BLaER1 treated with 17β-estradiol and CSF1 and Interleukin-3, amounts not matched to agents 10 nM and 100 nM (cell line): ENCODE results near the gene SEMA6B.
"Not testable (repeated sequence)": the region's sequence is repeated elsewhere in the genome, so short reads cannot be mapped to it uniquely, and the experiment has no call there.

ENCODE experiments used
- H3K27ac ChIP-seq, 11 experiments: shearing (Covaris generic); formaldehyde crosslinking; 2 replicates each; pipeline ENCODE4 v1.8.1; 2022
- H3K27me3 ChIP-seq, 11 experiments: shearing (Covaris generic); formaldehyde crosslinking; 2 replicates each; pipeline ENCODE4 v1.8.1; 2022
- H3K36me3 ChIP-seq, 11 experiments: shearing (Covaris generic); formaldehyde crosslinking; 2 replicates each; pipeline ENCODE4 v1.8.1; 2022
- H3K4me1 ChIP-seq, 10 experiments: shearing (Covaris generic); formaldehyde crosslinking; 2 replicates each; pipeline ENCODE4 v1.8.1; 2022
- H3K4me2 ChIP-seq, 11 experiments: shearing (Covaris generic); formaldehyde crosslinking; 2 replicates each; pipeline ENCODE4 v1.8.1; 2022
- H3K4me3 ChIP-seq, 10 experiments: shearing (Covaris generic); formaldehyde crosslinking; 2 replicates each; pipeline ENCODE4 v1.8.1; 2022
- H3K9ac ChIP-seq, 11 experiments: shearing (Covaris generic); formaldehyde crosslinking; 2 replicates each; pipeline ENCODE4 v1.8.1; 2022
- H3K9me3 ChIP-seq, 11 experiments: shearing (Covaris generic); formaldehyde crosslinking; replicated peaks in 1 of 11; 2 replicates each; pipeline ENCODE4 v1.8.1; 2022
- H4K20me1 ChIP-seq, 11 experiments: shearing (Covaris generic); formaldehyde crosslinking; 2 replicates each; pipeline ENCODE4 v1.8.1; 2022
- Cebpa-rat ChIP-seq, 11 experiments: shearing (Covaris generic); IDR thresholded peaks; 2 replicates each; pipeline ENCODE4 v1.8.1; 2022

Gene SEMA6B

DNA sequence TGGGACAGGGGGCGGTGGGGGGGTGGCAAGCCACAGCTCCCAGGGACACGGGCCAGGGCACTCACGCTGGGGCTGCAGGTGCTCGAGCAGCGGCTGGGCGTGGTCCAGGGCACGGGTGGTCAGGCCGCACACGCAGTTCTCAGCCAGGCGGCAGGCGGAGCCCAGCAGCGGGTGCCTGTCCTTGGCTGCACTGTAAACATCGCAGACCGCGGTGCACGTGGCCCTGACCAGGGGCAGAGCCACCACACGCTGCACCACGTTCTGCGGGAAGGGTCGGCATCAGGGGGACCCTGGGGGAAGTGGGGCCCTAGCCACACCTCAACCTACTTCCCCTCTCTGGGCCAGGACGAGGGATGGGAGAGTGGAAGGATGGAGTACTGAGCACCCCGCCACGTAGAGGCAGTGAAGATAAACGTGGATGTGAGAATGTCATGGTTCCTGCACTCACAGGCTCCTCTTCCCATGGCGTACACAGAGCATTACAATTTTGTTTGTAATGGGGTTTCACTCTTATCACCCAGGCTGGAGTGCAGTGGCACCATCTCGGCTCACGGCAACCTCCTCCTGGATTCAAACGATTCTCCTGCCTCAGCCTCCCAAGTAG lies 27.8 kb downstream of the SEMA6B start:
- H4K20me1 ChIP-seq = no peaks in the 10 kb centered on the region
- no peaks in the 10 kb centered on the region for H3K36me3 ChIP-seq
- no peak overlapping the region for H3K27ac ChIP-seq
- H3K4me2 ChIP-seq = peak overlapping the region in 7 of 11 experiments; percentile 12 to 40 (median 21); a peak in 7 of 22 replicates
- no peak overlapping the region; a peak in 1 of 22 replicates for H3K9ac ChIP-seq
- TF ChIP-seq Cebpa-rat (IDR thresholded peaks at IDR 0.05) = no peak
- peaks cover 0 to 27% (median 24%) of the 10 kb centered on the region in 10 experiments; a peak in 15 of 20 replicates for H3K4me1 ChIP-seq
- H3K4me3 ChIP-seq = no peak overlapping the region
- peaks cover 0 to 14% (median 0%) of the 10 kb centered on the region in 11 experiments; a peak in 6 of 22 replicates for H3K27me3 ChIP-seq
- no peaks in the 10 kb centered on the region for H3K9me3 ChIP-seq

DNA sequence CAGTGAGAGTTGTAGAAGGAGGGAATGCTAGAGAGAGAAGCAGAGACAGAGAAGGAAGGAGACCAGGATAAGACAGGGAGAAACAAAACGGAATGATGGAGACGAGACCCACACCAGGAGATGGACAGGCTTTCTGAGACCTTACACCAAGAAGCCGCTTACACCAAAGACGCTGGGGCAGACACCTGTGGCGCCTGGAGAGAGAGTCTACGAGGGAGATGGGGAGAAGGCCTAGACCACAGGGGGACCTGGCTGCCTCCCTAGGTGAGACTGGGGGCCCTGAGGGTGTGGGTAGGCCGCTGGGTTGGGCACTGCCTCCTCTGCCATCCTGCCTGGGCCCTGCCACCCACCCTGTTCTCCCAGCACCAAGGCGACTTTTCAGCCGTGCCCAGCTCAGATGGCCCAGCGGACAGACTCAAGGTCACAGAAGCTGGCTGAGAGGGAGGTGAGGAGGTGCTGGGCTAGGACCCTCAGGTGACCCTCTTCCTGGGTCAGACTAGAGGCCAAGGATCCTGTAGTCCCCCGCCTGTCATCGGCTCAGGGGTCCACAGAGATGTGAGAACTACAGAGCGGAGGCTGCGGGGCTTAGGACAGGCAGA lies 29.5 kb downstream of the SEMA6B start:
- Histone ChIP-seq H3K4me1 (peaks cover 0 to 21% (median 12%) of the 10 kb centered on the region in 10 experiments; a peak in 13 of 20 replicates), H4K20me1 (no peaks in the 10 kb centered on the region)

DNA sequence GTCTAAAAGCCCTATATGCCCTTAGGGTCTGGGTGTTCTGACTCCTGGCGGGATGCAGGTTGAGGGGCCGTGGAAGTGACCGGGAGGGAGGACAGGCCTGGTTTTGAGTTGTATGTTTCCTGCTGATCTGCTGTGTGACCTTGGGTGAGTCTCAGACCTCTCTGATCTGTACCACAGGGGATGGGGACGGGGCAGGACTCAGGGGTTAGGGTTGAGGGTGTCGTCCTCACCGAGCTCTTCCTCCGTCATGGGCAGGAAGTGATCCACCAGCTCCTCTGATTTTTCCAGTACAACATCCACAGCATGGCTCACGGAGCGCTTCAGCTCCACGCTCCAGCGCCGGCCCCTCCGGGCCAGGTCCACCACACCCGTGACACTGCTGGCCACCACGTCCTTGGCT lies 30.6 kb downstream of the SEMA6B start:
- Histone ChIP-seq H3K4me3 (no peak overlapping the region), H3K9ac (no peak overlapping the region)

More for the DNA sequence above, 29.5 kb downstream of the SEMA6B start:
- Histone ChIP-seq H3K4me2 (no peak overlapping the region), H3K9ac (no peak overlapping the region), H3K36me3 (no peaks in the 10 kb centered on the region), H3K4me3 (no peak overlapping the region), H3K27ac (no peak overlapping the region), H3K27me3 (peaks cover 0 to 7% (median 0%) of the 10 kb centered on the region in 11 experiments; a peak in 4 of 22 replicates), H3K9me3 (no peaks in the 10 kb centered on the region)
- no peak for TF ChIP-seq Cebpa-rat (IDR thresholded peaks at IDR 0.05)

DNA sequence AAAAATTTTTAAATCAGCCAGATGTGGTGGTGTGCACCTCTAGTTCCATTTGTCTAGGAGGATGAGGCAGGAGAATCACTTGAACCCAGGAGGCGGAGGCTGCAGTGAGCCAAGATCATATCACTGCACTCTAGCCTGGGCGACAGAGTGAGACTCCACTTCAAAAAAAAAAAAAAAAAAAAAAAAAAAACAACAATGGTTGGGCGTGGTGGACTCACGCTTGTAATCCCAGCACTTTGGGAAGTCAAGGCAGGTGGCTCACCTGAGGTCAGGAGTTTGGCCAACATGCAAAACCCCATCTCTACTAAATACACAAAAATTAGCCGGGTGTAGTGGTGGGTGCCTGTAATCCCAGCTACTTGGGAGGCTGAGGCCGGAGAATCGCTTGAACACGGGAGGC lies 32.1 kb downstream of the SEMA6B start:
- H3K27ac ChIP-seq = not testable (repeated sequence)

More for the DNA sequence above, 30.6 kb downstream of the SEMA6B start:
- Histone ChIP-seq H3K9me3 (no peaks in the 10 kb centered on the region), H3K36me3 (no peaks in the 10 kb centered on the region), H3K27me3 (no peaks in the 10 kb centered on the region), H3K4me2 (no peak overlapping the region), H4K20me1 (no peaks in the 10 kb centered on the region), H3K4me1 (peaks cover 0 to 15% (median 7%) of the 10 kb centered on the region in 10 experiments; a peak in 9 of 20 replicates), H3K27ac (no peak overlapping the region)
- TF ChIP-seq Cebpa-rat (IDR thresholded peaks at IDR 0.05) = no peak

DNA sequence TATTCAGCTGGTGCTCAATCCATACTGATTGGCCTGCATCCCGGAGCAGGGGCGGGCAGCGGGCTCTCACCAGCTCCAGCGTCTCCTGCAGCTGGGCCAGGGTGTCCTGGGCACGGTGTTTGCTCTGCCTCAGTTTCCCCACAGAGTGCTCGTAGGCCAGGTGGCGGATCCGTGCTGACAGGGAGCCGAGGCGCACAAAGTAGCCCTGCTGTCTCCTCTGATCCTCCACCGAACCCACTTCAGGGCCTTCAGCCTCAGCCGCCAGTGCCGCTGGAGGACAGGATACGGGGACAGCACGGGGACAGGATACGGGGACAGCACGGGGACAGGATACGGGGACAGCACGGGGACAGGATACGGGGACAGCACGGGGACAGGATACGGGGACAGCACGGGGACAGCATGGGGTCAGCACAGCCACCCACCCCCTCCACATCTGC lies 33.9 kb downstream of the SEMA6B start:
- no peak for TF ChIP-seq Cebpa-rat (IDR thresholded peaks at IDR 0.05)
- Histone ChIP-seq H3K9ac (no peak overlapping the region), H3K27me3 (no peaks in the 10 kb centered on the region), H3K4me2 (no peak overlapping the region), H3K27ac (no peak overlapping the region), H3K9me3 (no peaks in the 10 kb centered on the region), H3K4me1 (peaks cover 0 to 25% (median 12%) of the 10 kb centered on the region in 10 experiments; a peak in 16 of 20 replicates), H3K36me3 (no peaks in the 10 kb centered on the region), H3K4me3 (no peak overlapping the region), H4K20me1 (no peaks in the 10 kb centered on the region)

More for the DNA sequence above, 32.1 kb downstream of the SEMA6B start:
- H3K36me3 ChIP-seq, H3K9me3 ChIP-seq, H3K4me3 ChIP-seq, H3K9ac ChIP-seq, H3K27me3 ChIP-seq, H4K20me1 ChIP-seq, H3K4me2 ChIP-seq: not testable (repeated sequence)
- H3K4me1 ChIP-seq = peaks cover 0 to 19% (median 7%) of the 10 kb centered on the region in 10 experiments; a peak in 11 of 20 replicates

DNA sequence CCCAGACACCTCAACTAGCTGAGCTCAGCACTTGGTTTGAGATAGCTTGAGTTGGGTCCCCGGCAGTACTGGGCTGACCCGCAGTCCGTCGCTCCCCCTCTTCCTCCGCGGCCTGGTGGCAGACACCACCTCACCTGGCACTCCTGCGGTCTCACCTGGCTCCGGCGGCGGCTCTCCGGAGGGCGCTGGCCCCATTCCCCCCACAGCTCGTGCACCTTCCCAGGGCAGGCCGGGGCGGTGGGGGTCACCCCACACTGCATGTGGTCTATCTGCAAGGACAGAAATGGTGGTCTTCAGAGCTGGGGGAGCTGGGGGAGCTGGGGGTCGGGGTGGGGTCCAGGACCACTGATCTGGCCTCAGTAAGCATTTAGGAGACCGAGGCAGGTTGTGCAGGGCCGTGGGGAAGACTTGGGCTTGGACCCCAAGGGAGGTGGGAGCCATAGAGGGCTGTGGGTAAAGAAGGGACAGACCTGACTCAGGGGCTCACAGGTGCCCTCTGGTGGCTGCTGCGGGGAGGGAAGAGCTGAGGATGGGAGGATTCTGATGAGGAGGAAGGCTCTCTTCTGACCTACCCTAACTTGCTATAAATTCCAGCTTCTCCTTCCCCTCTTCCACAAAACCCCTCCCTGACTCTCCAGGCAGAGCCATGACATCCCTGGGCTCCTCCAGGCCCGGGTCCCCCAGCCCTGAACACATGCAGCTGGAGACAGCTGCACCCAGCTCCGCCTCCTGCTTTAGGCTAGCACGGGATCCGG lies 34.5 kb downstream of the SEMA6B start:
- TF ChIP-seq Cebpa-rat (IDR thresholded peaks at IDR 0.05) = no peak
- no peak overlapping the region for H3K4me2 ChIP-seq
- no peak overlapping the region for H3K4me3 ChIP-seq
- H3K27ac ChIP-seq = no peak overlapping the region
- H4K20me1 ChIP-seq = no peaks in the 10 kb centered on the region
- no peaks in the 10 kb centered on the region for H3K36me3 ChIP-seq
- no peaks in the 10 kb centered on the region for H3K27me3 ChIP-seq
- no peak overlapping the region for H3K9ac ChIP-seq
- peaks cover 0 to 25% (median 12%) of the 10 kb centered on the region in 10 experiments; a peak in 16 of 20 replicates for H3K4me1 ChIP-seq
- no peaks in the 10 kb centered on the region for H3K9me3 ChIP-seq

DNA sequence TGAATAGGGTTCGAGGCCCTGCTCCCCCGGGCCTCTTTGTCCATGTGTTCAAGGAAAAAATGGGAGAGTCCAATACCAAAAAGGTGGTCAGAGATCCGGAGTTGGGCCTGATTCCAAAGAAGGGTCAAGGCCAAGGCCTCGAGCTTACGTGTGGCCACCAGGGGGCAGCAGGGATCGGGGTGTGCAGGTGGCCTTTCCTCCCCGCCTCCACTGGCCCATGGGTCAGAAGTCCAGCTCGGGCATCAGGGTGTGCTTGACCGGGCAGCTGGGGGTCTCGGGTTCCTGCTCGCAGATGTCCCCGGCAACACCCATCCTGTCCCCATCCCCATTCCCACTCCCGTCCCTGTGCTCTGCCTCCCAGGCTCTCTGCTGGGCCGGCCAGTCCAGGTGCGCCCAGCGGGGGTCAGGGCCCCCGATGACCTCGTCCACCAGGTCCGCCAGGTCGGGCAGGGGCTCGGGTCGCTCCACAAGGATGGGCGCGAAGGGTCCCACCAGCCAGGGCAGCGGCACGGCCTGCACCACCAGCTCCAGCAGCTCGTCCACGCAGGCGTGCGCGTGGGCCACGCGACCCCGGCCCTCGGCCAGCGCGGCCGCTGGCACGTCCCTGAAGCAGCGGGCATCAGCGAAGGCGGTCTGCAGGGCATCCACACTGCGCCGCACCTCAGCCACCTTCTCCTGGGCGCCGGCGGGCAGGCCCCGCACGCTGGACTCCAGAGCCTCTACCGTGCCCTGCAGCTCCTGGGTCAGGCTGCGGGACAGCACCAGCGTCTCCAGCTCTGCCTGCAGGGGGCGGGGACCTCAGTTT lies 36.0 kb downstream of the SEMA6B start:
- no peaks in the 10 kb centered on the region for H3K9me3 ChIP-seq
- H4K20me1 ChIP-seq = no peaks in the 10 kb centered on the region
- peaks cover 0 to 28% (median 12%) of the 10 kb centered on the region in 10 experiments; a peak in 16 of 20 replicates for H3K4me1 ChIP-seq
- no peaks in the 10 kb centered on the region for H3K36me3 ChIP-seq
- no peak overlapping the region for H3K27ac ChIP-seq
- no peaks in the 10 kb centered on the region for H3K27me3 ChIP-seq
- no peak overlapping the region for H3K4me3 ChIP-seq
- no peak overlapping the region for H3K9ac ChIP-seq
- TF ChIP-seq Cebpa-rat (IDR thresholded peaks at IDR 0.05) = no peak
- H3K4me2 ChIP-seq = no peak overlapping the region

DNA sequence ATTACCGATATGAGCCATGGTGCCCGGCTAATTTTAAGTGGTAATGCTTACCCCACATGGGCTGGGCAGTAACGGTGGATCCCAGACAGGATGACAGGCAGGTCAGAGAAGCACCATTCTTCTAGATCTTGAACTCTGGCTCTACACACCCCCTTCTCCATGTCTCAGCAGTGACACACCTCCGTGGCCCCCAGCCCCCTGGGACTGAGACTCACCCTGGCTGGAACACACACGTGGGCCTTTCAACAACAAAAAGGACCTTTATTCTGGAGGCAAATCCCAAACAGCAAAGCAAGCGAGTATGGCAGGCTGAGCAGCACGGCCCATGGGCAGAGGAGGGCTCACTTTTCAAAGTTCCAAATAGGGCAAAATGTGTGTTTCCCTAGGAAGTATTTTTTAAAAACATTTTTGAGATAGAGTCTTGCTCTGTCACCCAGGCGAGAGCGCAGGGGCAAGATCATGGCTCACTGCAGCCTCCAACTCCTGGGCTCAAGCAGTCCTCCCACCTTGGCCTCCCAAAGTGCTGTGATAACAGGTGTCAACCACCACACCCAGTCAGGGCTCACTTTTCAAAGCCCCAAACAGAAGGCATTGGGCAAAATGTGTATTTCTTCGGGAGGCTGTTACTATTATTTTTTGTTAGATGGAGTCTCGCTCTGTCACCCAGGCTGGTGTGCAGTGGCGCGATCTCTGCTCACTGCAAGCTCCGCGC lies 37.0 kb downstream of the SEMA6B start:
- H3K4me2 ChIP-seq = peak overlapping the region in 3 of 11 experiments; percentile 7 to 18 (median 7); a peak in 2 of 22 replicates
- no peak for TF ChIP-seq Cebpa-rat (IDR thresholded peaks at IDR 0.05)

More for the DNA sequence above, 37.0 kb downstream of the SEMA6B start:
- no peaks in the 10 kb centered on the region for H3K36me3 ChIP-seq
- H3K4me3 ChIP-seq = no peak overlapping the region
- H3K4me1 ChIP-seq = peaks cover 0 to 31% (median 13%) of the 10 kb centered on the region in 10 experiments; a peak in 17 of 20 replicates
- H3K9ac ChIP-seq = no peak overlapping the region; a peak in 1 of 22 replicates
- H3K27me3 ChIP-seq = no peaks in the 10 kb centered on the region
- no peaks in the 10 kb centered on the region; a peak in 1 of 22 replicates for H4K20me1 ChIP-seq
- H3K27ac ChIP-seq = no peak overlapping the region
- no peaks in the 10 kb centered on the region for H3K9me3 ChIP-seq
